GM19240 (cell line): ENCODE results near the gene CC2D2A.

Experiments
- DNase-seq: peaks from one replicate; pipeline ENCODE4 v3.0.0; 2011; ENCODE audit warnings: low spot score; ENCODE audit not compliant: insufficient read length

CC2D2A gene

DNA sequence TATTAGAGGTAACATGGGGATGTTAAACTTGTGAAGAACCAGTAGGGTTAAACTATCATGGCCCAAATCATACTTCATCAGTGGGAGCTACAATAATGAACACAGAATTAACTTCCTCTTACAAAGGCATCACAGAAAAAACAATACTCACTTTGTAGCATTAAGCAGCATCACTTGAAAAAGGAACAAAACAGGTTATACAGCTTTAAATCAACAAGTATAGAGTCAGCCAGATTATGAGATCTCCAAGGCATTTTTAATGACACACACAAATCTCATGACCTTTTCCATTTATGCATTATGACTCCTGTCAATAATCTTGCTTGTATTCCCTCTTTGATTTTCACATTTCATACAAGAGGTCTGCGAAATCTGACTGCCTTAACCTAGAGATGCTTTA lies 167.1 kb downstream of the CC2D2A start:
- DNase-seq: no peak

- no peak for DNase-seq
Measured at GRCh38 chr4:15638418-15638817, 168.7 kb downstream of the CC2D2A start.

GRCh38 chr4:15648600-15648999 lies 178.9 kb downstream of the CC2D2A start:
- DNase-seq: no peak

- no peak for DNase-seq
Measured at GRCh38 chr4:15649914-15650545, 180.3 kb downstream of the CC2D2A start.
